ENCODE results near the gene TRIM2. TPM values are rescaled to one million over a fixed set of nuclear protein-coding genes. Genes with fewer than 3 reads are reported as not detected.

TRIM2 gene
- total RNA-seq, 1 donor from 2014 or later = 20.2 TPM

DNA sequence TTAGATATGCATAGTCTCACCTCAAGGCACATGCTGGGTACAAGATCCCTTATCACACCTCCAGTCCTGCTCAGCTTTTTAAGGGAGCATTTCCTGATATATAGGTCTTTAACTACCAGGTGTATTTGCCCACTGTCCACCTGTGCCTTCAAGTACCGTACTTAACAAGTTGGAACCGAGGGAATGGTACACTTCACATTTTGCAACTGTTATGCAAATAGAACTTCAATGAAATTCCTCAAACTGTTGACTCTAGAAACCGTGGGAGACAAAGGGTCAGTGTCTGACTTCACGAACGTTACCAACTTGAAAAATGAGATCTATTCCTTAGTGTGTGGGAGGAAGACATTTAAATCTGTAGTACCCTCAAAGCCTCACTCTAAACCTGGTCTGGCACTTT is 5.2 kb downstream of the TRIM2 start:
- no peaks in the 10 kb centered on the region for H3K9me3 ChIP-seq (replicated peaks)
- H3K4me1 ChIP-seq = peaks cover 34% of the 10 kb centered on the region
- no peak for DNase-seq
- H3K27ac ChIP-seq (replicated peaks) = no peak overlapping the region
- TF ChIP-seq CTCF (IDR thresholded peaks at IDR 0.05; ENCODE audit: borderline replicate concordance) = no peak
- no peak overlapping the region for H3K4me3 ChIP-seq
- no peaks in the 10 kb centered on the region for H3K36me3 ChIP-seq
- intact Hi-C loops (cut with micrococcal nuclease) = loop anchor here (2.0 kb wide), 1 partner anchor 109 kb away; no protein-coding TSS in a partner anchor
- H3K27me3 ChIP-seq (ENCODE audit: low read depth) = no peaks in the 10 kb centered on the region

DNA sequence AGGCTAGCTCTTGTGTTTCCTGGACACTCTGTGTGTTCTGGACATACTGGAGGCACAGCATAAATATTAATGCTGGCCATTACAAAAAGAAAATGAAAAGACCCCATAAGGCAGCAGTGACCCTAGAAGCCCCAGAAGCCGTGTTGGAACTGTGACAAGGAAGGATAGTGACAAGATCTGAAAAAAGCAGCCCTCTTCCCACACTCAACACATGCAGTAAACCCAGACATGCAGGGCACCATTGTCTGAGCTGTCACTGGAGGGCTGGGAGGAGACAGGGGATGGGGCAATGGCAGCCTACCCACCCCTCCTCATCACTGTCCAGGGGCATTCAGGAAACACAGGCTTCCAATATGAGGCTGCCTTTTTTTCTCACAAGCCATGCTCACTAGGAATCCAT is 6.5 kb downstream of the TRIM2 start:
- Histone ChIP-seq H3K27me3 (ENCODE audit: low read depth) (no peaks in the 10 kb centered on the region), H3K4me1 (peaks cover 26% of the 10 kb centered on the region), H3K9me3 (replicated peaks) (no peaks in the 10 kb centered on the region), H3K4me3 (no peak overlapping the region), H3K36me3 (no peaks in the 10 kb centered on the region), H3K27ac (replicated peaks) (no peak overlapping the region)
- intact Hi-C loops (cut with micrococcal nuclease) = no loop called here
- DNase-seq = no peak
- TF ChIP-seq CTCF (IDR thresholded peaks at IDR 0.05; ENCODE audit: borderline replicate concordance) = no peak

- H3K9me3 ChIP-seq (replicated peaks) = no peaks in the 10 kb centered on the region
- TF ChIP-seq CTCF (IDR thresholded peaks at IDR 0.05; ENCODE audit: borderline replicate concordance) = no peak
- H3K27me3 ChIP-seq (ENCODE audit: low read depth) = no peaks in the 10 kb centered on the region
- intact Hi-C loops (cut with micrococcal nuclease) = no loop called here
- no peak overlapping the region for H3K27ac ChIP-seq (replicated peaks)
- H3K4me1 ChIP-seq = peaks cover 27% of the 10 kb centered on the region
- no peak for DNase-seq
- H3K36me3 ChIP-seq = no peaks in the 10 kb centered on the region
- no peak overlapping the region for H3K4me3 ChIP-seq
Measured at GRCh38 chr4:153211986-153212728, 7.9 kb downstream of the TRIM2 start.

DNA sequence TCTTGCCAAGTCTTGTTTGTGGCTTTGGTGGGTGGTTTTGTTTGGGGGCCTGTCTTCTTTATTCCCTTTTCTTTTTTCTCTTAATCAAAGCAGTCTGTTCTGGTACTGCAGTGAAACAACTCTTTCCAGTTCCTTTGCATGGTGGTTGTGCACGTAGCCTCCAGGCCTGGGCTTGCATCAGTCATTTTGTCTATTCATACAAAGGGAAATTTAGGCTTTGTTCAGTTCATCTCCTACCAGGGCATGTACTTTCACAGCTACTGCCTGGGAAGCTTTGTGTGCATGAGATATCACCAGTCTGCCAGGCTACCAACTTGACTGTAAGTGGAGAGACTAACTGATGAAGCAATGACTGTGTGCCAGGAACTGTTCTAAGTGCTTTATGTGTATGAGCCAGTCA is 8.5 kb downstream of the TRIM2 start:
- no peaks in the 10 kb centered on the region for H3K36me3 ChIP-seq

DNA sequence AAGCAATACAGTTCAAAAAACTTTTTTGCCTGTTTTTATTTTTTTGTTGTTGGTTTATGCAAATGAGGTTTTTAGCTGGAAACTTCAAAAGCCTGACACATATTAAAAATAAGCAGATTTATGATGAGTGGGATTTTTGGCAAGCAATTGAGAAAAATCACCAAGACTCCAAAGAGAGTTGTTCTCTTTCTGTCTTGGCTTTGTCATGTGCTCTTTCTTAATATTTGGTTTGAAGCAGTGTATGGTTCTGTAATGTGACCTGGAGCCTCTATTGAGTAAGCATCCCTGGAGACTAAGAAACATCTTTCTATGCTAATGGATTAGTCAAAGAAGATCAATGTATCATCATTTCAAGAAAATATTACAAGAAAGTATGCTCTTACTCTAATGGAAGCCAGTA is 11.7 kb downstream of the TRIM2 start:
- Histone ChIP-seq H3K27me3 (ENCODE audit: low read depth) (no peaks in the 10 kb centered on the region), H3K4me3 (no peak overlapping the region), H3K9me3 (replicated peaks) (no peaks in the 10 kb centered on the region), H3K4me1 (peaks cover 26% of the 10 kb centered on the region), H3K36me3 (no peaks in the 10 kb centered on the region), H3K27ac (replicated peaks) (no peak overlapping the region)
- intact Hi-C loops (cut with micrococcal nuclease) = no loop called here
- DNase-seq = no peak
- TF ChIP-seq CTCF (IDR thresholded peaks at IDR 0.05; ENCODE audit: borderline replicate concordance) = no peak

More for the DNA sequence above, 8.5 kb downstream of the TRIM2 start:
- peaks cover 33% of the 10 kb centered on the region for H3K4me1 ChIP-seq
- no peaks in the 10 kb centered on the region for H3K9me3 ChIP-seq (replicated peaks)
- no peak overlapping the region for H3K27ac ChIP-seq (replicated peaks)
- TF ChIP-seq CTCF (IDR thresholded peaks at IDR 0.05; ENCODE audit: borderline replicate concordance) = no peak
- H3K4me3 ChIP-seq = no peak overlapping the region
- intact Hi-C loops (cut with micrococcal nuclease) = no loop called here
- no peaks in the 10 kb centered on the region for H3K27me3 ChIP-seq (ENCODE audit: low read depth)
- no peak for DNase-seq
